Kidney tubule cell (primary cell): ENCODE data around the gene NOTCH1.

Experiments used
- DNase-seq: peaks from one replicate; pipeline ENCODE4 v3.0.0-alpha.2; 2018; ENCODE audit warnings: low spot score

The NOTCH1 gene

GRCh38 chr9:136501686-136502085 is 44.2 kb downstream of the NOTCH1 start:
- no peak for DNase-seq

GRCh38 chr9:136499935-136500910 is 45.6 kb downstream of the NOTCH1 start:
- DNase-seq, result no peak

- DNase-seq, result no peak
Observed at GRCh38 chr9:136499071-136499934, 46.5 kb downstream of the NOTCH1 start.

- DNase-seq, result no peak
Observed at GRCh38 chr9:136497916-136498695, 47.7 kb downstream of the NOTCH1 start.

GRCh38 chr9:136496801-136497620 is 48.8 kb downstream of the NOTCH1 start:
- DNase-seq, result no peak

GRCh38 chr9:136496181-136496580 is 49.7 kb downstream of the NOTCH1 start:
- no peak for DNase-seq

GRCh38 chr9:136495238-136495800 is 50.5 kb downstream of the NOTCH1 start:
- DNase-seq, result no peak

- DNase-seq, result no peak
Observed at GRCh38 chr9:136494531-136495215, 51.2 kb downstream of the NOTCH1 start.

- DNase-seq, result no peak
Observed at GRCh38 chr9:136494012-136494411, 51.8 kb downstream of the NOTCH1 start.

- no peak for DNase-seq
Observed at GRCh38 chr9:136493567-136493971, 52.3 kb downstream of the NOTCH1 start.

- DNase-seq, result no peak
Observed at GRCh38 chr9:136492978-136493522, 52.8 kb downstream of the NOTCH1 start.

GRCh38 chr9:136489731-136490130 is 56.1 kb downstream of the NOTCH1 start:
- no peak for DNase-seq

- peak; percentile 72 for DNase-seq
Observed at GRCh38 chr9:136488247-136489214, 57.3 kb downstream of the NOTCH1 start.

- DNase-seq, result no peak
Observed at GRCh38 chr9:136487672-136488071, 58.2 kb downstream of the NOTCH1 start.

GRCh38 chr9:136486823-136487620 is 58.8 kb downstream of the NOTCH1 start:
- DNase-seq, result no peak

- no peak for DNase-seq
Observed at GRCh38 chr9:136486131-136486530, 59.7 kb downstream of the NOTCH1 start.
